NCI-H1694 (cell line): ENCODE results near the gene CAPZA3.
"Not testable (repeated sequence)": the region's sequence is repeated elsewhere in the genome, so short reads cannot be mapped to it uniquely, and the experiment has no call there.

ENCODE experiments used
- DNase-seq: peaks from one replicate; lab custom pipeline; 2025; lab: John Stamatoyannopoulos, UW

The CAPZA3 gene, protein sequence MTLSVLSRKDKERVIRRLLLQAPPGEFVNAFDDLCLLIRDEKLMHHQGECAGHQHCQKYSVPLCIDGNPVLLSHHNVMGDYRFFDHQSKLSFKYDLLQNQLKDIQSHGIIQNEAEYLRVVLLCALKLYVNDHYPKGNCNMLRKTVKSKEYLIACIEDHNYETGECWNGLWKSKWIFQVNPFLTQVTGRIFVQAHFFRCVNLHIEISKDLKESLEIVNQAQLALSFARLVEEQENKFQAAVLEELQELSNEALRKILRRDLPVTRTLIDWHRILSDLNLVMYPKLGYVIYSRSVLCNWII

DNA sequence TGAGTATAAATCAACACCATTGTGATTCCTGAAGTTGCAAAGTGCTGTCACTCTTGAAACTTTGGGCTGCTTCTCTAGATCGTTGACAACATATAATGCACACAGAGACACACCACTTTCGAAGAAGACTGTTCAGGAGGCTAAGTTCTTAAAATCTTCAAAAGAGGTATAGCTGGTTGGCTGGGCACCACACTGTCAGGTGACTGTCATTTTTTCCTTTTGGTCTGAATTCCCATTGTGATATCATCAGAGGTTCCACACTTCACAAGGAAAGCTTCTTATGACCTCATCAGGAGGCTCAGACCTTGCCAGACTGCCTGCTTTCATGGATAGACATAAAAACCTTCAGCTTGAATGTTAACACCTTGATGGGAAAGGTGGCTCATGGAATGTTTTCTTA is at the start of gene CAPZA3, which contains the start of gene PLCZ1:
Gene CAPZA3 (plus strand): TSS at position 301 of the 400 bp plus-strand sequence. CDS start 150 bp downstream, outside the sequence.
Gene PLCZ1 (minus strand): TSS at position 194 of the 400 bp plus-strand sequence. CDS start 641 bp downstream, outside the sequence.
- DNase-seq: no peak

DNA sequence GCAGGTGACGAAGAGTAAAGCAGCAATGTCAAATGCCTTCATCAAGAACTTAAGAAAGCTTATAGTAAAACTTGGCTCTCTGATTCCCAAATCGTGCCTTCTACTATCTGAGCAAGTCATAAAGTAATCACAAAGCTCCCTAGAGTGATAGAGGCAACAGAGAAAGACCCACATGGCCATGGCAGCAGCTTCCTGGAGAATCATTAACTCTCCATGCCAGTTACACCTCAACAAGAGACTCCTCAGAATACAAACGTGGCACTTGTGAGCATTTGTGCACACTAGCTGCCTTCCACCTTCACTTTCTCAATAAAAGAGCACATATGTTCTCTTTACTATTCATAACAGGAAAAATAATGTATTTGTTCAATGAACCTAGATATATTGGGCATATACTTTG is 48.1 kb upstream of the CAPZA3 start:
- DNase-seq: no peak

DNA sequence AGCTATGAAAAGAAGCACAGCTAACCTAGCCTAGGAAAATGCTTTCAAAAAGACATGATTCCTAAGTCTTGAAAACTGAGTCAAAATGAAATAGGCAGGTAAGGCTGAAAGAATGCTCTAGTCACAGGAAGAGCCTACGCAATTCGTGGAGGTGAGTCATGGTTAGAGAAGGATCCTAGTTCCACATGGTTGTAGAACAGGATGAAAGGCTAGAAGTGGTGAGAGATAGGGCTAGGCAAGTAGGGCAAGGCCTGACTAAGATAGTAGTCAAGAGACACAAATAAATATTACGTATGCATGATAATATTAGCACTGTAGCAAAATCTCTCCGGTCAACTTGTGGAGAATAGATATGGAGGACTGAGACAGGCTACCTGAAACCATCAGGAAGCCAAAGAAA is 47.3 kb upstream of the CAPZA3 start:
- DNase-seq: no peak

DNA sequence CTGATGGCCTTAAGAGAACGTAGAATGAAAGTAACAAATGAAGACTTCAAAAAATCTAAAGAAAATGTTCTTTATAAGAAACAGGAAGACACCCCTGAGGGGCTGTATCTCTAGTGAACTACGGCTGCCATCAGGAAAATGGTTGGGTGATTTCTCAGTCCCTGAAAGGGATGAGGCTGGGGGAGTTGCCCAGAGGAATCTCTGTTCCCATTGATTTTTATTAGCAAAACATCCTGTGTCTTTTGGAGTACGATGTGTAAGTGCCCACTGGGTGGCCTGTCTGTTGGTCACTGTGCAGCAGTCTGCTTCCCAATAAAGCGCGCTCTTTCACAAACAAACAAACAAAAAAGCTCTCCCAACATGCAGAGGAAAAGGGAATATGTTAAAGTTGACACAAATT is 43.9 kb upstream of the CAPZA3 start:
- not testable (repeated sequence) for DNase-seq

DNA sequence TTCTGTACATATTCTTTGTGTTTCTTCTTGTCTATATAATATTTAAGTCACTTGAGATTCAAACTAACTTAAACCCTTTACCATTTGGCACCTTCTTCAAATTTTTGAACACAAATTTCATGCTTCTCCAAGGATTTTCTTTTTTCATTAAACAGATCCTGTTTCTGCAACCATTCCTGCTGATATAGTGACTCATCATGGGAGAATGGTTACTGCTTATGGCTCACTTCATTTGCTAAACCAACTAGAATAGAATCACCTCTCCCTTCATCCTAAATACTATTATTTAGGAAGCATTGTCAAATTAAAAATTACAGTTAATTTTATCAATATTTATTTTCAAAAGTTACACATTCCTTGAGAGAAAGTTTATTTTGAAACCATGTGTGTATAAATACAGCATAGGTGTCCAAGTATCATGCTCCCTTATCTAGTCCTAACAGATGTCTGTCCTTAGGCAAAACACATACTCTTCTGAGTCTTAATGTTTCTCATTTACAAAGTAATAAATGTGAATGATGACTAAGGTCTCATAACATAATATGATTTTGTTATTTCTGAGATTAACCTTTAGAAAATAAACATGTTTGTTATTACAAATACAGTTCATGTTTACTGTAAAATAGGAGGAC is 40.8 kb upstream of the CAPZA3 start:
- no peak for DNase-seq

DNA sequence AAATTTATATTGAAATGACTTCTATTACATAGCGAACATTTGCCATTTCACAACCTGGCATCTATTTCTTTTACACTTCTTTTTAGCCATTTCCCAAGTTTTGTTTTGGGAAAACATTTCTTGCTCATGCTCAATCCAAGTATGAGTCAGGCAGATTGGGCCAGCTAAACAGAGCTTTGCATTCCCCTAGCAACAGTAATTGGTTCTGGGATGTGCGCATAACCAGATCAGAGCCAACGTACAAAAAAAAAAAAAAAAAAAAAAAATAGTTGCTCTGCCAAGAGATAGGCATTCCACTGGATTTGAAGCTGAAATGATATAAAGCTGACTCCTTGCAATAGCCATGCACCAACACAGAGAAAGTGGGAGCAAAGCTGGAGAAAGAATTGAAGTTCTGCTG is 37.6 kb upstream of the CAPZA3 start:
- DNase-seq: no peak

DNA sequence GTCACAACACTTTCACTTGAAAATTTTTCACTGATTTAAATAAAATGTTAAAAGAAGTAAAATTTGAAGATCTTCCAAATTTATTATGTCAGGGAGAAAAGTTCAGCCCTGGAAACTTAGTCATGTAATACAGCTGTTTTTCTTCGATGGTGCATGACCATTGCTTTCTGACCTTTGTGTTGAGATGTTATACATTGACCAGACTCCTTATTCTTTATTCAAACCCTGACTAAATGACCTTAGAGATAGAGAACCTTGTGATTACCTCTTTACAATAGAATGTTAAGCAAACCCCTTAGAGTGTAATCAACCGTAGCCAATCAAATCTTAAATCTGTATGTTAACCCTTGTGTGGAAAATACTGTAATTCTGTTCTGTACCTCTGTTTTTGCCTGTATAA is 34.6 kb upstream of the CAPZA3 start:
- DNase-seq: no peak

DNA sequence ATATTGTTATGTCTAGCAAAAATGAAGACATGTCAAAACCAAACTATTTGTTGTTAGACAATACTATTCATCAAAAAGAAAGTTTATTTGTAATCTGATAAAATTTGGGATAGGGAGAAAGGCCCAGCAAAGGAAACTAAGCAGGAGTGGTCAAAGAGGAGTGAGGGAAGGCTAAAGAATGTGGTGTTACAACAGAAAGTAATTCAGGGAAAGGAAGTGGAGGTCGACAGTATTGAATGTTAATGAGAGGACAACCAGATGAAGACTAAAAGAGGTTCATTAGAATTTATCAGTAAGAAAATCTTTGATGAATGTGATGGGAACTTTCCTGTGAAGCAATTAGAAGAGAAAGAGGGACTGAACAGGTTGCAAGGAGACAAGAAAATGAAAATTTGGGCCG is 34.0 kb upstream of the CAPZA3 start:
- DNase-seq: no peak

DNA sequence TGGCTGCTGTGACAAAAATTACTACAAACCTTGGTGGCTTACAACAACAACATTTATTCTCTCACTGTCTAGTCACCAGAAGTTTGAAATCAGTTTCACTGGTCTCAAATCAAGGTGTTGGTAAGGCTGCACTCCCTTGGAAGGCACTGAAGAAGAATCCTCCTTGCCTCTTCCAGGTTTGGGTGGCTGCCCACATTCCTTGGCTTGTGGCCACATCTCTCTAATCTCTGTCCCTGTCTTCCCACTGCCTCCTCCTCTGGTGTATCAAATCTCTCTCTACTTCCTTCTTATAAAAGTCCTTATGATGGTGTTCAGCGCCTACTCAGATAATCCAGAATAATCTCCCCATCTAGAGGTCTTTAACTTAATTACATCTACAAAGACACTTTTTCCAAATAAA is 31.1 kb upstream of the CAPZA3 start:
- no peak for DNase-seq

DNA sequence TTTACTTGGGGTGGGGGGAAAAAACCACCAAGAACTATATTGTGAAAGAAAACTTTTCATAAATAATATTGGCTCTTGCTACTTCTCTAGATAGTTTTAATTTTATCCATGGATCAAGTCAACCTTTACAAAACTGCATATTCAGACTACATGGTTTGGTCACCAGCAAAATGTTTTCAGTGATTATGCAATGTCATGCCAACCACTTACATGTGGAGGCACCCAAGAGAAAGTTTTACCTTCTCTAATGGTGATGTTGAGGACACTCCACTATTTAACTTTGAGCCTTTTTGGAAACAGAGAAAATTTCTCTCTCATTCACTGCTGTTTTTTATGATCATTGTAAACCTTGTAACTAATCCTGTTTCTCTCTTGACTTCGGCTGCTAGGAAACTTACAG is 21.7 kb upstream of the CAPZA3 start:
- no peak for DNase-seq

DNA sequence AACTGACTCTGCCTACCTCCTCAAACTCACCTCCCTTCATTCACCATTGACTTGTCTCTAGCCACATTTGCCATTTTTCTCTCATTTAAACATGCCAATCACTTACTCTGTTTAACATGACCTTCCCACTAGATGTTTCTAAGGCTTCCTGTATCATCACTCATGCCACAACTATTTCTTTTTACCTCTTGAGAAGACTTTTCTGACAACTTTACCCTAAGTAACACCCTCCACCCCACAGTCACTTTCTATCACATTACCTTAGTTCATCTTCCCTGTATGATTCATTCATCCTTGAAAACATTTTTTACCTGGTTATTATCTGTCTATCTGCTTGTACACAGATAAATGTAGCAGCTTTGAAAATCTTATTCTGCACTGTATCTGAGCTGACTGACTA is 19.5 kb upstream of the CAPZA3 start:
- no peak for DNase-seq

DNA sequence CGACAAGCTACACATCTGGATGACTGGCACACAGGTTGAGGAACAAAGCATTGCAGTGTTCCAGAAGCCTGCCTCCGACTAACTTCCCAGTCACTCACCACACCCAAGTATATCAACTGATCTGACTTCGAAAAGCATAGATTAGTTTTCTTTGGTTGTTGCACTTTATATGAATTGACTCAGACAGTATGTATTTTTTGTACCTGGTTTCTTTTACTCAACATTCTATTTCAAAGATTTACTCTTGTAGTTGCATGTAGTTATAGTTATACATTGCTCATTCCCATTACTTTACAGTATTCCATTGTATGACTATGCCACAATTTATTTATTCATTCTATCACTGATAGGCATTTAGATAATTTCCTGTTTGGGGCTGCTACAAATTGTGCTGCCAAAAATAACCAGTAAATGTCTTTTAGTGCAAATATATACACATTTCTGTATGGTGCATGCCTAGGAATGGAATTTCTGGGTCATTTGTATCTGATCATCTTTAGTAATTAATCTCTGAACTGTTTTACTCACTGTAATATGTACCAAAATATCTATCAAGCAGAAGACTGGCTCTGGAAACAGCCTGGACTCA is 17.9 kb upstream of the CAPZA3 start:
- DNase-seq: no peak

DNA sequence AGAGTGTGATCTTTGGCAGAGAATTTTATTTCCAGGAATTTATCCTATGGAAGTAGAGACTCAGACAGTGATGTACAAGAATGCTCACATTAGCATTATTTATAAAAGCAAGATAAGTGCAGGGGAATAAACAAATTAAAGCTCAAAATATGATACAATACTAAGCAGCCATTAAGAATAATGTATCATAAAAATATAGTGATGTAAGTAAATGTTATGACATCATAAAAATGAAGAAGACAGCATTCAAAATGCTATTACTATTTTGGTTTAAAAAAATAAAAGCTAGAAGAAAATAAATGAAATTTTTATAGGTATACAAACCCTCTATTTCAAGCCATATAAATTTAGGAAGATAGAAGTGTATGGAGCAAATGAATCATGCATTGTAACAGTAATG is 17.2 kb upstream of the CAPZA3 start:
- no peak for DNase-seq

DNA sequence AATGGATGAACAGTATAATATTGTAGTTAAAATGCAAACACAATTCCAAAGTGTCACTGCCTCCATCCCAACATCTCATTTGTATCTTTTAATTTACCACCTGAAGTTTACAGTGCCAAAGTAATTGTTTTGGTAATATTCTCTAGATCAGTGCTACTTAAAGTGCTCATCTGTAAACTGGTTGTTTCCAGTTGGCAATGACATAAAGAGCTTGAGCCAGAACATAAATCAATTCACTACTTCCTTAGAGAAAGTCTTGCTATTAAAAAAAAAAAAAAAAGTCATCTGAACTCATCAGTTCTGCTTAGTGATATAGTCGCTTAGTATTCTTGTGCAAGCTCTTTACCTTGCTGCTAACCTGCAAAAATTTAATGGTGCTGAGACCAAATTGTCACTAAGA is 16.5 kb upstream of the CAPZA3 start:
- DNase-seq: no peak

DNA sequence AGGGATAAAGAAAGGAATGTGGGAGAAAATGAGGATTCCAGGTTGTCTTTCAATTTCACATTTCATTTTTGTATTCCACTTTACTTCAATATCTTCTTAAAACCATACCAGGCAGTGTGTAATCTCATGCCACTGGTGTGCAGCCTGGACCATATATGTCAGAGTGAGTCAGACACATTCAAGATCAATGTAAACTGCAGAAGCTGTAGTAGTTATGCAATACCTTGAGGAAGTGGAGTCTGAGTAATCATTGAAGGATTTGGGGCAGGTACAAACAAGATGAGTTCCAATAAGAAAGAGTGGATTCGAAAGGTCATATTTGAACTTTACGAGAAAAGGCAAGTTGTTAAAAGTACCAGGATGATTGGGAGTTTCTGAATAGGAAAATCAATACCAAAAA is 14.2 kb upstream of the CAPZA3 start:
- DNase-seq: no peak

DNA sequence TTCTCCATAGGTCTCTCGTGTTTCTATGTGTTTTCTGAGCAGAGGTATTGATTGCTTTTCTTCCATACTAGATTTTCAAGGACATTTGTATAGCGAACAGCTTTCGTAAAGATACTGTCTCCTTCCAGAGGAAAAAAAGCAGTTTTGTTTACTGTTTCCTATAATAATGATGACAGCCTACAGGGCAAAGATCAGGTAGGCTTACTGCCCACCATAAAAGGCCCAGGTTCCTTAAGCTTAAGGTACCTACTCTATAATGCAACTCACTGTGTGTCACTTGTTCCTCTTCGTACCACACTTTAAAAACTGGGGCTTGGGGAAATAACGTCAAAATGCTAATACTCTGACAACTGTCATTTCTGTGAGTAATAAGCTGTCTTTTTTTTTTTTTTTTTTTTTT is 6.8 kb upstream of the CAPZA3 start:
- no peak for DNase-seq

DNA sequence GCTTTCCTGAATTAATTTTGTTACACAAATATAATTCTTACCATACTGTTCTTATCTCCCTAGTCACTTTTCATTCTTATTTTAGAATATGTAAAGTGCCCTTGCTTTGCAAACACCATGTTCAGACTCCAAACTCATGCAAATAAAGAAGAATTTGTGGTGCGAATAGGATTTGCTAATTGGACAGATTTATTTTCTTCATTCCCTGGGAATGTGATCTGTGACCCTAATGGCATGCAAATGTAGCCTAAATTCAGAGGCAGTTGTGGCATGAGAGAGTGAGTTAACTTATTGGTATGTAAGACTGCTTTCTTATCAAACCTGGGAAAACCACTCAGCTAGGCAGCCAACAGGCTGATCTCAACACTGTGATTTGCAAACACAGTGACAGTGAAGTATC is 10.0 kb downstream of the CAPZA3 start:
- DNase-seq: no peak

DNA sequence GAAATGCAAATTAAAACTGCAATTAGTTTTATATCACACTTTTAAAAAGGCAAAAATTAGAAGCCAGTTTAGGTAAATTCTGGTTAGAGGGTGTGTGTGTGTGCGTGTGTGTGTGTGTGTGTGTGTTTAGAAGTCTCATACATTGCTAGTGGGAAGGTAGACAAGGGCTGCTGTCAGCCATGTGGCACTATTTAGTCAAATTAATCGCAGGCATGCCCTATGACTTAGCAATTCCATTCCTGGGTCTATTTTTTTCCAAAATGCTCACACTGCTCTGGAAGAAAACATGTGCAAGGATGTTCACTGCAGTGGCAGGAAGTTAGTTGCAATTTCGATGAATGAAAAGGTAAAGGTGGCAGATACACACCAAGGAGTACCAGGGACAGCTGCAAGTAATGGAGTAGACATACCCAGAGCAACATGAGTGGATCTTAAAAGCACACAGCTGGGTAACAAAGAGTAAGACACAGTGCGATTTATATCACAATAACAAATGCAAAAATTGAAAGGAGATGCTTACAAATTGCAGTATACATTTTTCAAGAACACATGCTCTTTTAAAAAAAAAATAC is 11.6 kb downstream of the CAPZA3 start:
- no peak for DNase-seq

DNA sequence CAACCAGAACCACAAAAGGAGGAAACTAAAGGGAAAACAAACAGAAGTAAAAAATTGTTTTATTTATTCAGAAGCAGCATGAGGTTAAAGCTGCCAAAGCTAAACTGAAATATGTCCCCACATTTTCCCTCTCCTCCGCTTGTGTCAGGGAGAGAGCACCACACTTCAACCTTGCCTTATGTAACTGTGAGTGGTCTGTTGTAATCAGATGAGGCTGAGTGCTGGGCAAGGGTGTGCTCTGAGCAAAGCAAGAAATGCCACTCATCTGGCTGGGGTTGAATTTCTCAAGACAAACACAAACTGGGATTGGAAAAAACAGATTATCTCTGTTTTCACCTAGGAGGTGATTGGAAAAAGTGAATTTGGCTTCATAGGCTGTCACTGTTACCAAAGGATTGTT is 12.2 kb downstream of the CAPZA3 start:
- no peak for DNase-seq

DNA sequence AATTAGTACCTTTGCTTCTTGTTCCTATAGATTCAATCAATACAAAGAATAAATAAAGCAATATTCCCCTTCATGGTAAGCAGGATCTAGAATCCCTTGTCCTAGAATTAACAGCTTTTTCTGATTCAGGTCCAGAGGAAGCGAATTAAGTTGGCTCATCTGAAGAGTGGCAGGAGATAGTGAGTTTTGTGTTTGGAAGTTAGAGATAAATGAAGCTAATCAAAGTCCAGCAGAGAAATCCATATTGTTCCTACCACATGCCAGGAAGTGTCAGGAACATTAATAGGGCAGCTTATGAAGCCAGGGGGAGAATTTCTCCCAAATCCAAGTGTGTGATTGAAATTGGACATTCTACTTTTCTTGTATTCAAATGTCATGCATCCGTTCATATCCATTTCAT is 13.9 kb downstream of the CAPZA3 start:
- DNase-seq: no peak

DNA sequence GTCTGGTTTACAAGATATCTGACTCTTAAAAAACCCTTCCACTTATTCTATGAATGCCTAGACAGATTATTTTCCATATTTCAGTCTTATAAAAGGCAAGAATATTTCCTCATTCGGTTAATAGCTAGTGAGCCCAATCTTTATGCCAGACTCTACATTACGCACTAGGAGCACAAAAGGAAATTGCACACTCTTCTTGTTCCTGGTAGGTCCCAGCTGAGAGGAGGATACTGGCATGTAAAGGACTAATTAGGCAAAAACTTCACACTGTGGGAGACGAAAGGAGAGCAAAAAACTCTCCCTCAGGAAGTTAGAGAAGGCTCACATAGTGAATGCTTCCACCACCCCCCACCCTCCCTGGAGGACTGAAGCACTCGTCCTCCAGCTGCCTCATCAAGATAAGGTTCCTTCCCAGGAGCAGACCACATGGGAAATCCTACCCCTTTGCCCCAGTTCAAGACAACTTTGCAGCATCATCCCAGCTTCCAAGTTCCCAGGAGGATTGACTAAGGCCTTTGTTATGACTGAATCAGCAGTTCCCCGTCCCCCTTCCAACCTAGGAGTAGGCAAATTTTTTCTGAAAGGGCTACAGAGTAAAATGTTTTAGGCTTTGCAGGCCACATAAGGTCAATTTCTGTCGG is 14.5 kb downstream of the CAPZA3 start:
- DNase-seq: no peak

DNA sequence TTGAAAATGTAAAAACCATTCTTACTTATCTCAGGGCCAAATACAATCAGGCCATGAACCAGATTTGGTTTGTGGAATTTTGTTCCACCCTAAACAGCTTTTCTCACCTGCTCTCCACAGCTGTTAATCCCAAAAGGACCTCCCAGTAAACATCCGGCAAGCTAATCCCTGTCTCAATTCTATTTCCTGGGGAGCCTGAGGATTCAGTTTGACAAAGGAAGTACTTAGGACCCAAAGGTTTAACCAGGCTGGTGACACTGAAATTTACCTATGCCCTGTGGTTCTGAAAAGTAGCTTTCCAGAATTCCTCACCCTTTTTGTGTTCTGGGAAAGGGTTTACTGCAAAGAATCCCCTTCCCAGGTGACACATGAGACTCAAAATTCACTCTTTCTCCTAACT is 15.0 kb downstream of the CAPZA3 start:
- no peak for DNase-seq
